Ishikawa (cell line): Measurements from ENCODE around the gene PKNOX2.

Experiments
- CEBPB ChIP-seq: IDR thresholded peaks from 2 replicates; pipeline ENCODE4 v1.6.1; 2012
- EGR1 ChIP-seq: IDR thresholded peaks from 2 replicates; pipeline ENCODE4 v1.6.1; 2012
- TCF12 ChIP-seq: IDR thresholded peaks from 2 replicates; pipeline ENCODE4 v1.6.1; 2012; ENCODE audit warnings: low read depth

GRCh38 chr11:125274309-125274708, 109.8 kb downstream of the PKNOX2 start:
- TF ChIP-seq EGR1, result no peak
- TF ChIP-seq TCF12, result no peak
- no peak for TF ChIP-seq CEBPB
